HepG2 (cell line): ENCODE results near the gene THAP6. TPM values are rescaled to one million over a fixed set of nuclear protein-coding genes. Genes with fewer than 3 reads are reported as not detected.
"Not testable (repeated sequence)": the region's sequence is repeated elsewhere in the genome, so short reads cannot be mapped to it uniquely, and the experiment has no call there.

Experiments used
- ATAC-seq: fragments of 200-7000 bp; cut with Tn5 transposase; 3 replicates; pipeline ENCODE4 v1.9.1; 2020; ENCODE audit warnings: mild to moderate bottlenecking, moderate library complexity
- BruUV-seq: library from RNA; stranded (reverse); fragments of 400-500 nt; replicated peaks from 2 replicates; lab custom pipeline; 2021; lab: Mats Ljungman, UMichigan
- CTCF ChIA-PET: fragments of 300-600 bp; formaldehyde crosslinking; extraction: SDS; loops from one replicate; lab custom pipeline; 2021; ENCODE audit warnings: low total read pairs, inconsistent platforms, low intra/inter-chr PET ratio; lab: Yijun Ruan, JAX
- POLR2A ChIA-PET: fragments of 350-600 bp; sonication (Branson Sonifier 250); formaldehyde crosslinking; loops from one replicate; lab custom pipeline; 2020; ENCODE audit warnings: antibody characterized with exemption, inconsistent platforms; lab: Yijun Ruan, JAX
- DNase-seq: peaks from one replicate; pipeline ENCODE4 v3.0.0-alpha.2; 2015; ENCODE audit warnings: low spot score
- FAIRE-seq: peaks from 3 replicates; lab custom pipeline; 2011; peaks lifted over from hg19 to GRCh38; lab: Jason Lieb, UNC
- H2AFZ ChIP-seq: one replicate; pipeline ENCODE4 v1.6.1; 2011; ENCODE audit warnings: low read length, inconsistent platforms
- H3K27ac ChIP-seq: fragments of 300-600 bp; 3 replicates; pipeline ENCODE4 v1.8.0; 2011; ENCODE audit warnings: mixed run types, mild to moderate bottlenecking, mixed read lengths, low read length, inconsistent platforms; ENCODE audit not compliant: insufficient read depth; ENCODE audit errors: extremely low read length
- H3K27me3 ChIP-seq, 2 experiments: fragments of 200-600 bp in 1 of 2; 2 replicates in 1 of 2; 3 replicates in 1 of 2; pipeline versions ENCODE4 v1.6.0 to v1.8.0; 2011; ENCODE audit warnings: low read length in 2 of 2, mild to moderate bottlenecking in 2 of 2, moderate library complexity in 2 of 2, inconsistent platforms in 1 of 2; ENCODE audit not compliant: insufficient read depth in 2 of 2, control insufficient read depth in 1 of 2
- H3K36me3 ChIP-seq, 2 experiments: fragments of 200-600 bp in 1 of 2; replicated peaks in 1 of 2; 2 replicates in 1 of 2; 3 replicates in 1 of 2; pipeline versions ENCODE4 v1.5.1 to v1.8.0; 2011; ENCODE audit warnings: low read length in 2 of 2, inconsistent platforms in 1 of 2; ENCODE audit not compliant: insufficient read depth in 2 of 2, control insufficient read depth in 1 of 2
- H3K4me1 ChIP-seq: 2 replicates; pipeline ENCODE4 v1.5.1; 2012; ENCODE audit warnings: low read length, inconsistent platforms; ENCODE audit not compliant: insufficient read depth
- H3K4me2 ChIP-seq: 2 replicates; pipeline ENCODE4 v1.6.0; 2011; ENCODE audit warnings: low read depth, low read length, inconsistent platforms
- H3K4me3 ChIP-seq, 3 experiments: fragments of 200-600 bp in 1 of 3; sonication (generic), shearing (Covaris generic) in 1 of 3; replicated peaks in 1 of 3; 2 replicates each; pipeline ENCODE4 v1.5.1; 2011 to 2016; ENCODE audit warnings: low read length in 3 of 3, inconsistent platforms in 2 of 3, low read depth in 2 of 3, mild to moderate bottlenecking in 2 of 3, control low read depth in 1 of 3, mixed read lengths in 1 of 3; ENCODE audit not compliant: insufficient read depth in 1 of 3
- H3K79me2 ChIP-seq: one replicate; pipeline ENCODE4 v1.6.1; 2011; ENCODE audit warnings: low read length, inconsistent platforms; ENCODE audit not compliant: insufficient read depth
- H3K9ac ChIP-seq: 2 replicates; pipeline ENCODE4 v1.6.0; 2011; ENCODE audit warnings: mild to moderate bottlenecking, low read depth, low read length, inconsistent platforms; ENCODE audit not compliant: insufficient read depth
- H3K9me3 ChIP-seq: 2 replicates; pipeline ENCODE4 v1.5.1; 2012; ENCODE audit warnings: mild to moderate bottlenecking, low read length
- H4K20me1 ChIP-seq: 2 replicates; pipeline ENCODE4 v1.6.0; 2011; ENCODE audit warnings: inconsistent platforms, mild to moderate bottlenecking, low read length, moderate library complexity; ENCODE audit not compliant: insufficient read depth
- WGBS: methylation state at CpG from one replicate; pipeline ENCODE4 v1.1.6; 2017; ENCODE audit warnings: low lambda C conversion rate; 5-methylcytosine and 5-hydroxymethylcytosine counted together
- in situ Hi-C: cut with HindIII; loops from 2 replicates; pipeline ENCODE4 v1.10.0; 2017; ENCODE audit warnings: low pct_unique_long_range_greater_than_20kb; ENCODE audit not compliant: extremely low pct_ligation_motif_present
- intact Hi-C: fragments of 100-400 bp; cut with micrococcal nuclease; formaldehyde crosslinking; loops from one replicate; pipeline ENCODE4 v1.10.0; 2022; ENCODE audit not compliant: unreplicated experiment
- polyA plus RNA-seq, 8 experiments: library from polyadenylated mRNA; depleted of rRNA in 3 of 8; stranded (reverse) in 7 of 8; unstranded in 1 of 8; fragments of >200 nt; fragmentation: Illumina TruSeq in 4 of 8; extraction: Trizol in 4 of 8; gene quantifications; 2 replicates each; pipeline versions ENCODE4 v1.2.1 to v1.2.3, GENCODE V29; 2011 to 2016; ENCODE audit warnings: low read depth in 4 of 8, missing spikeins in 1 of 8, mixed read lengths in 1 of 8; ENCODE audit not compliant: insufficient read depth in 1 of 8
- total RNA-seq, 5 experiments: library from RNA; depleted of rRNA; stranded (reverse); fragments of >200 nt; fragmentation: Illumina TruSeq; extraction: Trizol; gene quantifications; 2 replicates each; pipeline ENCODE4 v1.2.3, GENCODE V29; 2016; ENCODE audit warnings: low read depth in 1 of 5

Gene THAP6
- total and polyA plus RNA-seq, 2 of the 13 experiments (the other 11 are each of a cell fraction or from before 2014, with no cell fraction given): 9.3 to 14.7 TPM

- CTCF ChIA-PET, FAIRE-seq, intact Hi-C loops, H3K4me1 ChIP-seq, H3K9me3 ChIP-seq, H3K79me2 ChIP-seq, H2AFZ ChIP-seq, H3K27me3 ChIP-seq, ATAC-seq, H3K27ac ChIP-seq, H3K9ac ChIP-seq, DNase-seq, H4K20me1 ChIP-seq, BruUV-seq, in situ Hi-C loops, H3K4me2 ChIP-seq, POLR2A ChIA-PET, H3K4me3 ChIP-seq: not testable (repeated sequence)
- 96% methylated on average over 4 of the region's 4 CpGs for WGBS
- H3K36me3 ChIP-seq: peaks cover 0 to 17% of the 10 kb centered on the region in 2 experiments; a peak in 2 of 5 replicates
Observed at GRCh38 chr4:75533339-75533887, 19.1 kb downstream of the THAP6 start.

- in situ Hi-C loops, POLR2A ChIA-PET, H3K4me2 ChIP-seq, intact Hi-C loops, H4K20me1 ChIP-seq, H3K27ac ChIP-seq, H3K9ac ChIP-seq, H2AFZ ChIP-seq, FAIRE-seq, H3K9me3 ChIP-seq, H3K4me3 ChIP-seq, H3K79me2 ChIP-seq, CTCF ChIA-PET, H3K27me3 ChIP-seq, ATAC-seq, H3K4me1 ChIP-seq, BruUV-seq, DNase-seq: not testable (repeated sequence)
- peaks cover 0 to 17% of the 10 kb centered on the region in 2 experiments; a peak in 2 of 5 replicates for H3K36me3 ChIP-seq
Observed at GRCh38 chr4:75533926-75534325, 19.7 kb downstream of the THAP6 start.

GRCh38 chr4:75537308-75537707, 23.0 kb downstream of the THAP6 start:
- FAIRE-seq, ATAC-seq, H3K27me3 ChIP-seq, intact Hi-C loops, H3K36me3 ChIP-seq, POLR2A ChIA-PET, H3K27ac ChIP-seq, H3K4me3 ChIP-seq, DNase-seq, H2AFZ ChIP-seq, CTCF ChIA-PET, in situ Hi-C loops, H3K4me1 ChIP-seq, H3K9me3 ChIP-seq, H4K20me1 ChIP-seq, H3K9ac ChIP-seq, BruUV-seq, H3K4me2 ChIP-seq, H3K79me2 ChIP-seq: not testable (repeated sequence)
- WGBS: 97% methylated on average over 6 of the region's 6 CpGs
